SU-DHL-6 (cell line): ENCODE results near the gene SIRT7.

Source experiments
- CTCF ChIP-seq: fragments of 200-600 bp; sonication (generic); IDR thresholded peaks from one replicate; pipeline ENCODE4 v1.5.1; 2017; ENCODE audit warnings: antibody characterized with exemption, mild to moderate bottlenecking, low read length, moderate library complexity; ENCODE audit not compliant: insufficient read depth, poor library complexity, severe bottlenecking
- EZH2phosphoT487 ChIP-seq: fragments of 200-600 bp; sonication (generic), shearing (Covaris generic); conservative IDR thresholded peaks from 2 replicates; pipeline ENCODE4 v1.6.1; 2018; ENCODE audit warnings: mild to moderate bottlenecking, antibody characterized with exemption, low read length, moderate library complexity, mixed read lengths

- TF ChIP-seq CTCF = no peak
- TF ChIP-seq EZH2phosphoT487 = no peak
Measured at GRCh38 chr17:81961521-81962498, 43.8 kb upstream of the SIRT7 start.
